HepG2 (cell line): ENCODE measurements around the gene CNP. TPM values are rescaled to one million over a fixed set of nuclear protein-coding genes. Genes with fewer than 3 reads are reported as not detected.
A peak's percentile ranks its signal among the peaks of the same experiment; 100 is the strongest.

Source experiments
- AGO1 ChIP-seq: fragments of 200-400 bp; formaldehyde crosslinking; IDR thresholded peaks from 2 replicates; pipeline ENCODE4 v1.6.1; 2017; ENCODE audit warnings: mild to moderate bottlenecking, low read depth, low read length, moderate library complexity; ENCODE audit not compliant: poor library complexity, severe bottlenecking
- ARNTL ChIP-seq: sonication (generic); formaldehyde crosslinking; IDR thresholded peaks from 2 replicates; pipeline ENCODE4 v1.4.0; 2020; ENCODE audit warnings: mild to moderate bottlenecking, missing genetic modification reagents
- FOSL1 ChIP-seq: sonication (generic); formaldehyde crosslinking; IDR thresholded peaks from 2 replicates; pipeline ENCODE4 v1.9.0; 2021; ENCODE audit warnings: missing genetic modification reagents, borderline replicate concordance
- FOXO1 ChIP-seq: sonication (generic); formaldehyde crosslinking; IDR thresholded peaks from 2 replicates; pipeline ENCODE4 v1.4.0; 2020; ENCODE audit warnings: missing genetic modification reagents
- HNF4G ChIP-seq, 2 experiments: sonication (generic) in 1 of 2; formaldehyde crosslinking in 1 of 2; IDR thresholded peaks; 2 replicates each; pipeline versions ENCODE4 v1.4.0 to v1.6.1; 2011 to 2020; ENCODE audit warnings: borderline replicate concordance in 2 of 2, low read depth in 2 of 2, mild to moderate bottlenecking in 2 of 2, low read length in 1 of 2, missing genetic modification reagents in 1 of 2, moderate library complexity in 1 of 2
- HNRNPH1 ChIP-seq: fragments of 200-400 bp; formaldehyde crosslinking; optimal IDR thresholded peaks from 2 replicates; pipeline ENCODE3; 2017; ENCODE audit warnings: mild to moderate bottlenecking, low read depth, low read length
- HOXA5 ChIP-seq: sonication (generic); formaldehyde crosslinking; IDR thresholded peaks from 2 replicates; pipeline ENCODE4 v1.4.0; 2020; ENCODE audit warnings: missing genetic modification reagents
- JUNB ChIP-seq: sonication (generic); formaldehyde crosslinking; IDR thresholded peaks from 2 replicates; pipeline ENCODE4 v1.8.0; 2022; ENCODE audit warnings: missing genetic modification reagents, mild to moderate bottlenecking, borderline replicate concordance
- NONO ChIP-seq, 2 experiments: fragments of 450-650 bp in 1 of 2; sonication (generic) in 1 of 2; formaldehyde crosslinking in 1 of 2; IDR thresholded peaks in 1 of 2; conservative IDR thresholded peaks in 1 of 2; 2 replicates each; pipeline versions ENCODE4 v1.6.1 to v1.8.0; 2017 to 2022; ENCODE audit warnings: mild to moderate bottlenecking in 1 of 2, missing genetic modification reagents in 1 of 2, moderate library complexity in 1 of 2
- REL ChIP-seq: sonication (generic); formaldehyde crosslinking; conservative IDR thresholded peaks from 2 replicates; pipeline ENCODE4 v1.8.0; 2022; ENCODE audit warnings: mild to moderate bottlenecking, missing genetic modification reagents, moderate library complexity
- SRSF1 ChIP-seq: fragments of 200-400 bp; formaldehyde crosslinking; optimal IDR thresholded peaks from 2 replicates; pipeline ENCODE3; 2017; ENCODE audit warnings: mild to moderate bottlenecking, low read depth, low read length, moderate library complexity
- ZFP41 ChIP-seq: sonication (generic); formaldehyde crosslinking; IDR thresholded peaks from 2 replicates; pipeline ENCODE4 v1.4.0; 2020; ENCODE audit warnings: mild to moderate bottlenecking, missing genetic modification reagents, borderline replicate concordance
- ZNF318 ChIP-seq: sonication (generic); formaldehyde crosslinking; IDR thresholded peaks from 2 replicates; pipeline ENCODE4 v1.4.0; 2020; ENCODE audit warnings: mild to moderate bottlenecking, missing genetic modification reagents
- ZNF614 ChIP-seq: IDR thresholded peaks from 2 replicates; pipeline ENCODE4 v1.6.1; 2018; ENCODE audit warnings: missing biosample characterization, missing genetic modification reagents, inconsistent platforms, borderline replicate concordance
- ZNF775 ChIP-seq: sonication (generic); formaldehyde crosslinking; IDR thresholded peaks from 2 replicates; pipeline ENCODE4 v1.4.0; 2020; ENCODE audit warnings: missing genetic modification reagents, mild to moderate bottlenecking, moderate library complexity, borderline replicate concordance
- ZNF790 ChIP-seq: sonication (generic); formaldehyde crosslinking; IDR thresholded peaks from 2 replicates; pipeline ENCODE4 v1.8.0; 2022; ENCODE audit warnings: missing genetic modification reagents, mild to moderate bottlenecking, borderline replicate concordance
- ZNF800 ChIP-seq: sonication (generic); formaldehyde crosslinking; IDR thresholded peaks from 2 replicates; pipeline ENCODE4 v1.4.0; 2020; ENCODE audit warnings: missing genetic modification reagents
- polyA plus RNA-seq, 8 experiments: library from polyadenylated mRNA; depleted of rRNA in 3 of 8; stranded (reverse) in 7 of 8; unstranded in 1 of 8; fragments of >200 nt; fragmentation: Illumina TruSeq in 4 of 8; extraction: Trizol in 4 of 8; gene quantifications; 2 replicates each; pipeline versions ENCODE4 v1.2.1 to v1.2.3, GENCODE V29; 2011 to 2016; ENCODE audit warnings: low read depth in 4 of 8, missing spikeins in 1 of 8, mixed read lengths in 1 of 8; ENCODE audit not compliant: insufficient read depth in 1 of 8
- total RNA-seq, 5 experiments: library from RNA; depleted of rRNA; stranded (reverse); fragments of >200 nt; fragmentation: Illumina TruSeq; extraction: Trizol; gene quantifications; 2 replicates each; pipeline ENCODE4 v1.2.3, GENCODE V29; 2016; ENCODE audit warnings: low read depth in 1 of 5

CNP gene
- total and polyA plus RNA-seq, 2 of the 13 experiments (the other 11 are each of a cell fraction or from before 2014, with no cell fraction given) = 97.2 to 161 TPM

- peak; percentile 89 for TF ChIP-seq FOXO1 (CRISPR knock-in tag)
- TF ChIP-seq HNRNPH1 = no peak
- TF ChIP-seq HOXA5 (CRISPR knock-in tag) = peak; percentile 95
- TF ChIP-seq ARNTL (CRISPR knock-in tag) = peak; percentile 73
- no peak for TF ChIP-seq FOSL1 (CRISPR knock-in tag)
- TF ChIP-seq REL (CRISPR knock-in tag) = peak; percentile 47; the same call in 1 of the 2 replicates
- TF ChIP-seq AGO1 = peak; percentile 41
- TF ChIP-seq SRSF1 = peak; percentile 79
- no peak for TF ChIP-seq NONO (IDR thresholded peaks at IDR 0.05)
- peak; percentile 87; the same call in 1 of the 2 replicates for TF ChIP-seq NONO (CRISPR knock-in tag; conservative IDR thresholded peaks at IDR 0.05)
- TF ChIP-seq JUNB (CRISPR knock-in tag) = no peak
- peak; percentile 93 for TF ChIP-seq ZNF800
- TF ChIP-seq ZNF318 = no peak
- peak; percentile 6; the same call in 1 of the 2 replicates for TF ChIP-seq HNF4G (IDR thresholded peaks at IDR 0.05; ENCODE audit: borderline replicate concordance, low read depth, low read length)
- TF ChIP-seq HNF4G (CRISPR knock-in tag; IDR thresholded peaks at IDR 0.05; ENCODE audit: borderline replicate concordance, low read depth) = peak; percentile 65; the same call in 1 of the 2 replicates
- no peak for TF ChIP-seq ZNF775 (CRISPR knock-in tag)
- TF ChIP-seq ZNF614 (CRISPR knock-in tag) = peak; percentile 90; the same call in 1 of the 2 replicates
- peak; percentile 68; the same call in 1 of the 2 replicates for TF ChIP-seq ZFP41 (CRISPR knock-in tag)
- peak; percentile 62; the same call in 1 of the 2 replicates for TF ChIP-seq ZNF790 (CRISPR knock-in tag)
These were observed 36.4 kb upstream of the CNP start, which contains the start of gene ODAD4 (continued) for GRCh38 chr17:41930009-41930832.
